Glutamatergic neuron (in vitro differentiated cells): ENCODE data around the gene ISM1. TPM values are rescaled to one million over a fixed set of nuclear protein-coding genes. Genes with fewer than 3 reads are reported as not detected.

Experiments used
- DNase-seq: peaks from one replicate; pipeline ENCODE4 v3.0.0; 2022
- H3K27ac Mint-ChIP-seq: one replicate; pipeline ENCODE4 v1.8.0; 2020; ENCODE audit warnings: mild to moderate bottlenecking, mixed read lengths, inconsistent platforms; ENCODE audit not compliant: unreplicated experiment
- H3K27me3 Mint-ChIP-seq: one replicate; pipeline ENCODE4 v1.8.0; 2020; ENCODE audit warnings: mild to moderate bottlenecking, moderate library complexity, mixed read lengths, inconsistent platforms; ENCODE audit not compliant: unreplicated experiment
- H3K36me3 Mint-ChIP-seq: one replicate; pipeline ENCODE4 v1.8.0; 2020; ENCODE audit warnings: mild to moderate bottlenecking, mixed read lengths, inconsistent platforms; ENCODE audit not compliant: unreplicated experiment
- H3K4me1 Mint-ChIP-seq: one replicate; pipeline ENCODE4 v1.8.0; 2020; ENCODE audit warnings: mild to moderate bottlenecking, low read depth, mixed read lengths, inconsistent platforms; ENCODE audit not compliant: unreplicated experiment
- H3K4me3 Mint-ChIP-seq: one replicate; pipeline ENCODE4 v1.8.0; 2020; ENCODE audit warnings: mild to moderate bottlenecking, mixed read lengths, inconsistent platforms; ENCODE audit not compliant: unreplicated experiment
- H3K9me3 Mint-ChIP-seq: one replicate; pipeline ENCODE4 v1.8.0; 2020; ENCODE audit warnings: mild to moderate bottlenecking, moderate library complexity, mixed read lengths, inconsistent platforms; ENCODE audit not compliant: unreplicated experiment
- CTCF ChIP-seq: fragments of 200-600 bp; sonication (generic); IDR thresholded peaks from one replicate; pipeline ENCODE4 v1.5.0; 2021; ENCODE audit not compliant: partially characterized antibody, unreplicated experiment
- total RNA-seq: library from RNA; stranded (reverse); fragmentation: NEBNext Ultra II Directional; extraction: Animal tissue kit (Norgen Biotek cat#: 25700); gene quantifications from one replicate; pipeline ENCODE4 v1.2.1, GENCODE V29; 2021; ENCODE audit not compliant: unreplicated experiment

ISM1 gene
- total RNA-seq, 1 donor from 2014 or later: 0.32 TPM

- Mint-ChIP-seq H3K4me3 (no peak overlapping the region), H3K36me3 (no peaks in the 10 kb centered on the region), H3K27ac (no peak overlapping the region), H3K9me3 (no peaks in the 10 kb centered on the region), H3K27me3 (peaks cover 2% of the 10 kb centered on the region), H3K4me1 (peaks cover 6% of the 10 kb centered on the region)
- TF ChIP-seq CTCF: peak; percentile 74
- DNase-seq: peak; percentile 69
These were observed 81.8 kb downstream of the ISM1 start for GRCh38 chr20:13302647-13303450.

- Mint-ChIP-seq H3K9me3 (no peaks in the 10 kb centered on the region), H3K36me3 (no peaks in the 10 kb centered on the region)
These were observed 84.2 kb downstream of the ISM1 start for GRCh38 chr20:13305284-13305683.

GRCh38 chr20:13307562-13308163 lies 86.6 kb downstream of the ISM1 start:
- no peaks in the 10 kb centered on the region for H3K4me1 Mint-ChIP-seq
- peaks cover 2% of the 10 kb centered on the region for H3K27me3 Mint-ChIP-seq
- H3K4me3 Mint-ChIP-seq: no peak overlapping the region
- TF ChIP-seq CTCF: no peak
- H3K9me3 Mint-ChIP-seq: no peaks in the 10 kb centered on the region
- no peak for DNase-seq
- H3K27ac Mint-ChIP-seq: no peak overlapping the region
- H3K36me3 Mint-ChIP-seq: no peaks in the 10 kb centered on the region

More at GRCh38 chr20:13305284-13305683, 84.2 kb downstream of the ISM1 start:
- H3K4me3 Mint-ChIP-seq: no peak overlapping the region
- TF ChIP-seq CTCF: no peak
- peaks cover 2% of the 10 kb centered on the region for H3K27me3 Mint-ChIP-seq
- DNase-seq: no peak
- H3K4me1 Mint-ChIP-seq: no peaks in the 10 kb centered on the region
- no peak overlapping the region for H3K27ac Mint-ChIP-seq

GRCh38 chr20:13312300-13312699 lies 91.2 kb downstream of the ISM1 start:
- Mint-ChIP-seq H3K36me3 (no peaks in the 10 kb centered on the region), H3K4me1 (no peaks in the 10 kb centered on the region), H3K4me3 (no peak overlapping the region), H3K27ac (no peak overlapping the region), H3K27me3 (no peaks in the 10 kb centered on the region), H3K9me3 (no peaks in the 10 kb centered on the region)
- no peak for DNase-seq
- no peak for TF ChIP-seq CTCF

- H3K27ac Mint-ChIP-seq: no peak overlapping the region
- H3K4me1 Mint-ChIP-seq: no peaks in the 10 kb centered on the region
- no peak for DNase-seq
- H3K9me3 Mint-ChIP-seq: no peaks in the 10 kb centered on the region
- H3K36me3 Mint-ChIP-seq: no peaks in the 10 kb centered on the region
- H3K4me3 Mint-ChIP-seq: no peak overlapping the region
- no peaks in the 10 kb centered on the region for H3K27me3 Mint-ChIP-seq
- TF ChIP-seq CTCF: no peak
These were observed 92.1 kb downstream of the ISM1 start for GRCh38 chr20:13313201-13313600.
